ENCODE measurements around the gene NEMF. TPM values are rescaled to one million over a fixed set of nuclear protein-coding genes. Genes with fewer than 3 reads are reported as not detected.

The NEMF gene
- total RNA-seq, 1 experiment from 2014 or later: 67.6 TPM

- no peak for TF ChIP-seq EZH2 (IDR thresholded peaks at IDR 0.05; ENCODE audit: low read depth)
- TF ChIP-seq CTCF (conservative IDR thresholded peaks at IDR 0.05): no peak
- H4K20me1 ChIP-seq (ENCODE audit: insufficient read depth): no peaks in the 10 kb centered on the region
- H3F3A ChIP-seq (ENCODE audit: insufficient read depth, low read depth): no peaks in the 10 kb centered on the region
- H3K27me3 ChIP-seq (ENCODE audit: insufficient read depth, low read depth): no peaks in the 10 kb centered on the region
- no peaks in the 10 kb centered on the region for H3K36me3 ChIP-seq (ENCODE audit: low read depth)
- H3K4me1 ChIP-seq (replicated peaks; ENCODE audit: insufficient read depth): no peaks in the 10 kb centered on the region
- ChIA-PET CTCF (no interaction called here), POLR2A (ENCODE audit: unreplicated experiment) (no interaction called here)
- H3K4me3 ChIP-seq: no peak overlapping the region
- H3K79me2 ChIP-seq (ENCODE audit: low read depth): no peaks in the 10 kb centered on the region
- peaks cover 6% of the 10 kb centered on the region; the same call in 1 of the 2 replicates for H3K9me3 ChIP-seq (ENCODE audit: insufficient read depth, low read depth)
- H3K4me2 ChIP-seq: no peak overlapping the region
- H3K9me2 ChIP-seq (ENCODE audit: insufficient read depth): no peaks in the 10 kb centered on the region
- H2AFZ ChIP-seq: no peak overlapping the region
- DNase-seq: no peak
- BruUV-seq (replicated peaks): no TSS peak
- no peak overlapping the region for H3K27ac ChIP-seq
- intact Hi-C loops (cut with micrococcal nuclease; ENCODE audit: unreplicated experiment): no loop called here
These were observed 118.8 kb downstream of the NEMF start for GRCh38 chr14:49733836-49734235.

- DNase-seq: no peak
- H3K9me2 ChIP-seq (ENCODE audit: insufficient read depth): no peaks in the 10 kb centered on the region
- no peak overlapping the region for H2AFZ ChIP-seq
- H3K9me3 ChIP-seq (ENCODE audit: insufficient read depth, low read depth): peaks cover 6% of the 10 kb centered on the region; the same call in 1 of the 2 replicates
- no TSS peak for BruUV-seq (replicated peaks)
- H3K27ac ChIP-seq: no peak overlapping the region
- H3K4me2 ChIP-seq: no peak overlapping the region
- TF ChIP-seq EZH2 (IDR thresholded peaks at IDR 0.05; ENCODE audit: low read depth) (no peak), CTCF (conservative IDR thresholded peaks at IDR 0.05) (no peak)
- H3K79me2 ChIP-seq (ENCODE audit: low read depth): no peaks in the 10 kb centered on the region
- H3F3A ChIP-seq (ENCODE audit: insufficient read depth, low read depth): no peaks in the 10 kb centered on the region
- H3K36me3 ChIP-seq (ENCODE audit: low read depth): no peaks in the 10 kb centered on the region
- POLR2A ChIA-PET (ENCODE audit: unreplicated experiment): interaction anchor here (0.6 kb wide), 1 partner anchor 378 kb away, joined by 6 read pairs; no protein-coding TSS in a partner anchor
- no peak overlapping the region for H3K4me3 ChIP-seq
- H3K27me3 ChIP-seq (ENCODE audit: insufficient read depth, low read depth): no peaks in the 10 kb centered on the region
- intact Hi-C loops (cut with micrococcal nuclease; ENCODE audit: unreplicated experiment): no loop called here
- no peaks in the 10 kb centered on the region for H3K4me1 ChIP-seq (replicated peaks; ENCODE audit: insufficient read depth)
- CTCF ChIA-PET: no interaction called here
- no peaks in the 10 kb centered on the region for H4K20me1 ChIP-seq (ENCODE audit: insufficient read depth)
These were observed 119.7 kb downstream of the NEMF start for GRCh38 chr14:49732896-49733295.

Other genes with a start within 250 kb of the NEMF start
- 120 and 151 TPM in 2 replicates for gene RPL36AL, start 232.2 kb downstream of the NEMF start, total RNA-seq (2021)
- gene MGAT2, start 232.0 kb downstream of the NEMF start, total RNA-seq (2021): 18.9 and 22.0 TPM in 2 replicates
- 8.2 and 9.5 TPM in 2 replicates for gene DNAAF2, start 217.5 kb downstream of the NEMF start, total RNA-seq (2021)
- 10.2 and 11.5 TPM in 2 replicates for gene POLE2, start 164.6 kb downstream of the NEMF start, total RNA-seq (2021)
- 1.2 and 3.8 TPM in 2 replicates for gene KLHDC1, start 159.7 kb downstream of the NEMF start, total RNA-seq (2021)
- 45.3 and 45.8 TPM in 2 replicates for gene KLHDC2, start 84.6 kb downstream of the NEMF start, total RNA-seq (2021)
- gene ARF6, start 40.3 kb upstream of the NEMF start, total RNA-seq (2021): 46.8 and 65.3 TPM in 2 replicates